GM21423 (cell line): Measurements from ENCODE around the gene NIM1K.
"Not testable (repeated sequence)": the region's sequence is repeated elsewhere in the genome, so short reads cannot be mapped to it uniquely, and the experiment has no call there.

Source experiments
- ATAC-seq: cut with Tn5 transposase; IDR thresholded peaks from one replicate; pipeline ENCODE4 v1.9.1; 2021; ENCODE audit warnings: mild to moderate bottlenecking, moderate library complexity; ENCODE audit not compliant: unreplicated experiment

The NIM1K gene

GRCh38 chr5:43191740-43192557 lies at the start of gene NIM1K:
Gene NIM1K (plus strand): TSS chr5:43192225. CDS start chr5:43245776, 53,551 bp downstream.
- peak; percentile 80 for ATAC-seq

- ATAC-seq = no peak
Observed at GRCh38 chr5:43145071-43145470, 47.0 kb upstream of the NIM1K start.

- no peak for ATAC-seq
Observed at GRCh38 chr5:43146958-43147357, 45.1 kb upstream of the NIM1K start.

GRCh38 chr5:43148417-43148816 lies 43.6 kb upstream of the NIM1K start:
- no peak for ATAC-seq

- no peak for ATAC-seq
Observed at GRCh38 chr5:43149231-43149630, 42.8 kb upstream of the NIM1K start.

GRCh38 chr5:43150075-43150474 lies 42.0 kb upstream of the NIM1K start:
- ATAC-seq = no peak

- ATAC-seq = no peak
Observed at GRCh38 chr5:43150748-43151147, 41.3 kb upstream of the NIM1K start.

- no peak for ATAC-seq
Observed at GRCh38 chr5:43152946-43153345, 39.1 kb upstream of the NIM1K start.

- no peak for ATAC-seq
Observed at GRCh38 chr5:43154469-43154868, 37.6 kb upstream of the NIM1K start.

- ATAC-seq = no peak
Observed at GRCh38 chr5:43155394-43156096, 36.5 kb upstream of the NIM1K start.

GRCh38 chr5:43156388-43156787 lies 35.6 kb upstream of the NIM1K start:
- no peak for ATAC-seq

- ATAC-seq = no peak
Observed at GRCh38 chr5:43157068-43157467, 35.0 kb upstream of the NIM1K start.

- ATAC-seq = no peak
Observed at GRCh38 chr5:43161244-43161643, 30.8 kb upstream of the NIM1K start.

- not testable (repeated sequence) for ATAC-seq
Observed at GRCh38 chr5:43164801-43165200, 27.2 kb upstream of the NIM1K start.

GRCh38 chr5:43165323-43165722 lies 26.7 kb upstream of the NIM1K start:
- ATAC-seq = no peak

GRCh38 chr5:43168175-43168574 lies 23.9 kb upstream of the NIM1K start:
- ATAC-seq = no peak

GRCh38 chr5:43171451-43171850 lies 20.6 kb upstream of the NIM1K start:
- ATAC-seq = no peak

- no peak for ATAC-seq
Observed at GRCh38 chr5:43171926-43172325, 20.1 kb upstream of the NIM1K start.

GRCh38 chr5:43172779-43173178 lies 19.2 kb upstream of the NIM1K start:
- ATAC-seq = no peak

GRCh38 chr5:43174586-43174985 lies 17.4 kb upstream of the NIM1K start:
- no peak for ATAC-seq

GRCh38 chr5:43179836-43180235 lies 12.2 kb upstream of the NIM1K start:
- ATAC-seq = no peak

- ATAC-seq = no peak
Observed at GRCh38 chr5:43182421-43182820, 9.6 kb upstream of the NIM1K start.
